GM23338 (cell line): ENCODE data around the gene GPR108. TPM values are rescaled to one million over a fixed set of nuclear protein-coding genes. Genes with fewer than 3 reads are reported as not detected.

Experiments used
- ATAC-seq: fragments of 200-7000 bp; cut with Tn5 transposase; 3 replicates; pipeline ENCODE4 v1.9.1; 2020
- DNase-seq: peaks from one replicate; pipeline ENCODE4 v3.0.0-alpha.2; 2015; ENCODE audit warnings: low spot score
- H2AFZ ChIP-seq: fragments of 200-600 bp; sonication (generic); 2 replicates; pipeline ENCODE4 v1.8.0; 2016; ENCODE audit warnings: antibody characterized with exemption, mild to moderate bottlenecking, moderate library complexity
- H3F3A ChIP-seq: fragments of 200-600 bp; sonication (generic); replicated peaks from 2 replicates; pipeline ENCODE4 v1.8.0; 2017; ENCODE audit warnings: antibody characterized with exemption, mixed run types, low read depth
- H3K27ac ChIP-seq: fragments of 200-600 bp; sonication (generic); 2 replicates; pipeline ENCODE4 v1.6.1; 2016; ENCODE audit warnings: low read depth
- H3K27me3 ChIP-seq: fragments of 200-600 bp; sonication (generic); 2 replicates; pipeline ENCODE4 v1.8.0; 2016; ENCODE audit warnings: mild to moderate bottlenecking, mixed run types, moderate library complexity; ENCODE audit not compliant: insufficient read depth
- H3K36me3 ChIP-seq: fragments of 200-600 bp; sonication (generic); 2 replicates; pipeline ENCODE4 v1.8.0; 2016; ENCODE audit warnings: mild to moderate bottlenecking; ENCODE audit not compliant: insufficient read depth
- H3K4me1 ChIP-seq: fragments of 200-600 bp; sonication (generic); 2 replicates; pipeline ENCODE4 v1.8.0; 2016; ENCODE audit warnings: mild to moderate bottlenecking, moderate library complexity; ENCODE audit not compliant: insufficient read depth
- H3K4me2 ChIP-seq: fragments of 200-600 bp; sonication (generic); 2 replicates; pipeline ENCODE4 v1.7.1; 2017; ENCODE audit warnings: mixed run types
- H3K4me3 ChIP-seq: fragments of 200-600 bp; sonication (generic); 2 replicates; pipeline ENCODE4 v1.6.1; 2016; ENCODE audit warnings: mixed run types
- H3K79me2 ChIP-seq: fragments of 200-600 bp; sonication (generic); replicated peaks from 2 replicates; pipeline ENCODE4 v1.8.0; 2017; ENCODE audit warnings: mild to moderate bottlenecking; ENCODE audit not compliant: insufficient read depth
- H3K9me2 ChIP-seq: fragments of 200-600 bp; sonication (generic); 2 replicates; pipeline ENCODE4 v1.8.0; 2017; ENCODE audit not compliant: insufficient read depth
- H4K20me1 ChIP-seq: fragments of 200-600 bp; sonication (generic); replicated peaks from 2 replicates; pipeline ENCODE4 v1.8.0; 2017; ENCODE audit warnings: mild to moderate bottlenecking; ENCODE audit not compliant: insufficient read depth
- H3K27ac Mint-ChIP-seq: 2 replicates; pipeline ENCODE4 v1.8.0; 2020; ENCODE audit warnings: inconsistent platforms, mild to moderate bottlenecking, moderate library complexity, mixed read lengths
- H3K27me3 Mint-ChIP-seq: 3 replicates; pipeline ENCODE4 v1.8.0; 2022; ENCODE audit warnings: low read depth, mild to moderate bottlenecking, moderate library complexity, mixed read lengths, inconsistent platforms; ENCODE audit not compliant: insufficient read depth, poor library complexity
- H3K36me3 Mint-ChIP-seq: 3 replicates; pipeline ENCODE4 v1.8.0; 2021; ENCODE audit warnings: low read depth, mild to moderate bottlenecking, inconsistent platforms, moderate library complexity, mixed read lengths
- H3K4me1 Mint-ChIP-seq: 3 replicates; pipeline ENCODE4 v1.8.0; 2020; ENCODE audit warnings: mild to moderate bottlenecking, inconsistent platforms, mixed read lengths
- H3K4me3 Mint-ChIP-seq: 3 replicates; pipeline ENCODE4 v1.8.0; 2021; ENCODE audit warnings: moderate library complexity, mild to moderate bottlenecking, inconsistent platforms, mixed read lengths
- H3K9me3 Mint-ChIP-seq: 3 replicates; pipeline ENCODE4 v1.8.0; 2020; ENCODE audit warnings: moderate library complexity, mild to moderate bottlenecking, inconsistent platforms, mixed read lengths
- EZH2 ChIP-seq: fragments of 200-600 bp; sonication (generic); IDR thresholded peaks from one replicate; pipeline ENCODE4 v1.8.0; 2017; ENCODE audit warnings: antibody characterized with exemption, mild to moderate bottlenecking, low read depth; ENCODE audit not compliant: unreplicated experiment
- EZH2phosphoT487 ChIP-seq: fragments of 200-600 bp; sonication (generic); IDR thresholded peaks from one replicate; pipeline ENCODE4 v1.8.1; 2018; ENCODE audit warnings: antibody characterized with exemption; ENCODE audit not compliant: unreplicated experiment
- JUNB ChIP-seq: IDR thresholded peaks from one replicate; pipeline ENCODE4 v1.6.1; 2016; ENCODE audit warnings: antibody characterized with exemption; ENCODE audit not compliant: unreplicated experiment
- POLR2AphosphoS5 ChIP-seq: IDR thresholded peaks from 2 replicates; pipeline ENCODE4 v1.6.1; 2016; ENCODE audit warnings: antibody characterized with exemption, low read depth
- STAT1 ChIP-seq: IDR thresholded peaks from one replicate; pipeline ENCODE4 v1.6.1; 2016; ENCODE audit warnings: antibody characterized with exemption; ENCODE audit not compliant: unreplicated experiment
- ZNF114 ChIP-seq: fragments of 250-450 bp; sonication (Bioruptor Pico); IDR thresholded peaks from 2 replicates; pipeline ENCODE4 v1.5.0; 2020; ENCODE audit warnings: mild to moderate bottlenecking, moderate library complexity
- ZNF331 ChIP-seq: fragments of 250-450 bp; sonication (Bioruptor Pico); IDR thresholded peaks from 2 replicates; pipeline ENCODE4 v1.5.0; 2020; ENCODE audit warnings: low read depth, mild to moderate bottlenecking, moderate library complexity
- polyA plus RNA-seq: library from polyadenylated mRNA; unstranded; fragments of >200 nt; fragmentation: Nextera tagmentation; extraction: Ambion mirVana; gene quantifications from 2 replicates; pipeline ENCODE4 v1.2.1, GENCODE V29; 2016
- total RNA-seq: library from RNA; depleted of rRNA; stranded (reverse); fragments of >200 nt; shearing (Covaris generic); gene quantifications from 2 replicates; pipeline ENCODE4 v1.2.3, GENCODE V29; 2014
- TF ChIP-seq, protein P1 (sequence below): IDR thresholded peaks from 2 replicates; pipeline ENCODE4 v1.6.1; 2016; ENCODE audit warnings: antibody characterized with exemption
- TF ChIP-seq, protein P2 (sequence below), 2 experiments: fragments of 200-600 bp in 1 of 2; sonication (generic) in 1 of 2; conservative IDR thresholded peaks; 2 replicates each; pipeline versions ENCODE4 v1.5.1 to v1.6.1; 2016 to 2017; ENCODE audit warnings: antibody characterized with exemption in 2 of 2, low read depth in 2 of 2, mild to moderate bottlenecking in 2 of 2, moderate library complexity in 1 of 2
- TF ChIP-seq, protein P3 (sequence below): IDR thresholded peaks from one replicate; pipeline ENCODE4 v1.6.1; 2018; ENCODE audit warnings: antibody characterized with exemption; ENCODE audit not compliant: unreplicated experiment

The GPR108 gene
- total and polyA plus RNA-seq, 2 experiments from 2014 or later, result 44.8 to 57.9 TPM

DNA sequence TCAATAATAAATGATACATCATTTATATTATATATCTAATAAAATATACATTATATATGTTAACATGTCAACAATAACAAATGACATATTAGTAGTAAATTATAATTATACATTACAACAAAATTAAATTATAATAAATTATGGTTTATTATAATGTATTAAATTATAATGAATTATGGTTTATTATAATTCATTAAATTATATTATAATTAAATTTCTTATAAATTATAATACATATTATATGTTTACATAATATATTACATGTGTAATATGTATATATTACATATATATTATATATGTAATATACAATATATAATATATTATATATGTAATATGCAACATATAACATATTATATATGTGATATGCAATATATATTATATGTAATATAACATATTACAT lies 37.4 kb downstream of the GPR108 start:
- Histone ChIP-seq H3F3A (no peaks in the 10 kb centered on the region), H3K79me2 (no peaks in the 10 kb centered on the region), H4K20me1 (no peaks in the 10 kb centered on the region), H3K27ac (no peak overlapping the region), H3K4me2 (no peak overlapping the region), H3K36me3 (no peaks in the 10 kb centered on the region), H3K4me1 (no peaks in the 10 kb centered on the region), H3K9me2 (no peaks in the 10 kb centered on the region), H2AFZ (no peak overlapping the region), H3K4me3 (no peak overlapping the region), H3K27me3 (no peaks in the 10 kb centered on the region)
- Mint-ChIP-seq H3K27me3 (peaks cover 6% of the 10 kb centered on the region), H3K36me3 (peaks cover 24% of the 10 kb centered on the region; the same call in 2 of the 3 replicates), H3K27ac (no peak overlapping the region), H3K4me3 (no peak overlapping the region), H3K4me1 (no peaks in the 10 kb centered on the region), H3K9me3 (peaks cover 84% of the 10 kb centered on the region)
- ATAC-seq (no peak), DNase-seq (no peak)
- TF ChIP-seq EZH2phosphoT487 (no peak), JUNB (no peak), ZNF114 (CRISPR knock-in tag) (no peak)
- TF ChIP-seq, protein P1, sequence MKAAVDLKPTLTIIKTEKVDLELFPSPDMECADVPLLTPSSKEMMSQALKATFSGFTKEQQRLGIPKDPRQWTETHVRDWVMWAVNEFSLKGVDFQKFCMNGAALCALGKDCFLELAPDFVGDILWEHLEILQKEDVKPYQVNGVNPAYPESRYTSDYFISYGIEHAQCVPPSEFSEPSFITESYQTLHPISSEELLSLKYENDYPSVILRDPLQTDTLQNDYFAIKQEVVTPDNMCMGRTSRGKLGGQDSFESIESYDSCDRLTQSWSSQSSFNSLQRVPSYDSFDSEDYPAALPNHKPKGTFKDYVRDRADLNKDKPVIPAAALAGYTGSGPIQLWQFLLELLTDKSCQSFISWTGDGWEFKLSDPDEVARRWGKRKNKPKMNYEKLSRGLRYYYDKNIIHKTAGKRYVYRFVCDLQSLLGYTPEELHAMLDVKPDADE, result no peak

DNA sequence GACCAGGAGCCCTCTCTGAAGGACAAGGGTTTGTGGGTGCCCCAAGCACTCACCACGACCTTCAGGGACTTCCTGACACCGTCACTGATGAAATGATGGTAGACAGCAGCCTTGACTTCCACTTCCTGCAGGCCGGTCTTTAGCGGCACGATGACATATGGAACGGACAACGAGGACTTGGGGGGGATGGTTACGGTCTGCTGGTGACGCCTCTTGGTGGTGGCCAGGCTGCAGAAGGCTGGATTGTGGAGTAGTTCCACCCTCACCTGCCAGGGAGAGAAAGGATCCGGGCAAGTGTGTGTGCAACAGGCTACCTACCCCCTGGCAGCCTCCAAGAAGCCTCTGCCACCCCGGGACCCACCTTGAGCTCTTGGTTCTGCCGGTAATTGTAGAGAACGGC lies 40.1 kb downstream of the GPR108 start:
- TF ChIP-seq, protein P2, sequence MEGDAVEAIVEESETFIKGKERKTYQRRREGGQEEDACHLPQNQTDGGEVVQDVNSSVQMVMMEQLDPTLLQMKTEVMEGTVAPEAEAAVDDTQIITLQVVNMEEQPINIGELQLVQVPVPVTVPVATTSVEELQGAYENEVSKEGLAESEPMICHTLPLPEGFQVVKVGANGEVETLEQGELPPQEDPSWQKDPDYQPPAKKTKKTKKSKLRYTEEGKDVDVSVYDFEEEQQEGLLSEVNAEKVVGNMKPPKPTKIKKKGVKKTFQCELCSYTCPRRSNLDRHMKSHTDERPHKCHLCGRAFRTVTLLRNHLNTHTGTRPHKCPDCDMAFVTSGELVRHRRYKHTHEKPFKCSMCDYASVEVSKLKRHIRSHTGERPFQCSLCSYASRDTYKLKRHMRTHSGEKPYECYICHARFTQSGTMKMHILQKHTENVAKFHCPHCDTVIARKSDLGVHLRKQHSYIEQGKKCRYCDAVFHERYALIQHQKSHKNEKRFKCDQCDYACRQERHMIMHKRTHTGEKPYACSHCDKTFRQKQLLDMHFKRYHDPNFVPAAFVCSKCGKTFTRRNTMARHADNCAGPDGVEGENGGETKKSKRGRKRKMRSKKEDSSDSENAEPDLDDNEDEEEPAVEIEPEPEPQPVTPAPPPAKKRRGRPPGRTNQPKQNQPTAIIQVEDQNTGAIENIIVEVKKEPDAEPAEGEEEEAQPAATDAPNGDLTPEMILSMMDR (conservative IDR thresholded peaks at IDR 0.05; ENCODE audit: low read depth in 2 of 2), result no peak
- TF ChIP-seq EZH2, result no peak
- H3K4me1 Mint-ChIP-seq, result no peaks in the 10 kb centered on the region
- H3K4me3 Mint-ChIP-seq, result no peak overlapping the region

DNA sequence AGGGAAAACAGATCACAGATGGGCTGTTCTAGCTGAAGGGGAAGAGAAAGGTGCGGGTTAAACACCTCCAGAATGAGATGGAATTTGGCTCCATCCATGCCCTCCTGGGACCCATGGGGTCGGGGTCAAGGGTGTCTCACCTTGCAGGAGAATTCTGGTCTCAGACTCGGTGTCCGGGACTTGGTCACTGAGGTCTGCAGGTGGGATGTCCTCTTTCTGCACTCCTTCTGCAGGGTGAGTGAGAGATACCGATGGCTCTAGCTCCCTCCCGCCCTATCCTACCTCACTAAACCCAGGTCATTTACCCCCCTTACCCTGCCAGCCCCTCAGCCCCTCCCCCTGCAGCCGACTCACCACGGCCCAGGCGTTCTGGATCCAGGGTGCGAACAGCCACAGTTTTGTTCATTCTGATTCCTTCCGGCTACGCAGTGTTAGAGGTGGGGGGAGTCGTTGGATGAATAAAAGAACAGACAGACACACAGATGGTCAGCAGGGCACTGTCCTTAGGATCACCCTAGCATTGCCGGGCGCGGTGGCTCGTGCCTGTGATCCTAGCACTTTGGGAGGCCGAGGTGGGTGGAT lies 41.0 kb downstream of the GPR108 start:
- Mint-ChIP-seq H3K4me1 (no peaks in the 10 kb centered on the region), H3K9me3 (peaks cover 81% of the 10 kb centered on the region), H3K36me3 (peaks cover 37% of the 10 kb centered on the region), H3K4me3 (no peak overlapping the region), H3K27ac (no peak overlapping the region), H3K27me3 (peaks cover 8% of the 10 kb centered on the region)
- ATAC-seq (no peak), DNase-seq (no peak)
- H3F3A ChIP-seq, result no peaks in the 10 kb centered on the region
- no peaks in the 10 kb centered on the region for H3K4me1 ChIP-seq
- H2AFZ ChIP-seq, result no peak overlapping the region
- H3K27ac ChIP-seq, result no peak overlapping the region
- no peaks in the 10 kb centered on the region for H3K27me3 ChIP-seq
- no peaks in the 10 kb centered on the region for H3K9me2 ChIP-seq
- H3K79me2 ChIP-seq, result no peaks in the 10 kb centered on the region
- no peaks in the 10 kb centered on the region for H3K36me3 ChIP-seq
- H3K4me3 ChIP-seq, result no peak overlapping the region
- H4K20me1 ChIP-seq, result no peaks in the 10 kb centered on the region
- no peak overlapping the region for H3K4me2 ChIP-seq
- TF ChIP-seq ZNF331 (no peak), ZNF114 (CRISPR knock-in tag) (no peak), JUNB (no peak), POLR2AphosphoS5 (no peak), STAT1 (no peak)
- TF ChIP-seq, protein P3, sequence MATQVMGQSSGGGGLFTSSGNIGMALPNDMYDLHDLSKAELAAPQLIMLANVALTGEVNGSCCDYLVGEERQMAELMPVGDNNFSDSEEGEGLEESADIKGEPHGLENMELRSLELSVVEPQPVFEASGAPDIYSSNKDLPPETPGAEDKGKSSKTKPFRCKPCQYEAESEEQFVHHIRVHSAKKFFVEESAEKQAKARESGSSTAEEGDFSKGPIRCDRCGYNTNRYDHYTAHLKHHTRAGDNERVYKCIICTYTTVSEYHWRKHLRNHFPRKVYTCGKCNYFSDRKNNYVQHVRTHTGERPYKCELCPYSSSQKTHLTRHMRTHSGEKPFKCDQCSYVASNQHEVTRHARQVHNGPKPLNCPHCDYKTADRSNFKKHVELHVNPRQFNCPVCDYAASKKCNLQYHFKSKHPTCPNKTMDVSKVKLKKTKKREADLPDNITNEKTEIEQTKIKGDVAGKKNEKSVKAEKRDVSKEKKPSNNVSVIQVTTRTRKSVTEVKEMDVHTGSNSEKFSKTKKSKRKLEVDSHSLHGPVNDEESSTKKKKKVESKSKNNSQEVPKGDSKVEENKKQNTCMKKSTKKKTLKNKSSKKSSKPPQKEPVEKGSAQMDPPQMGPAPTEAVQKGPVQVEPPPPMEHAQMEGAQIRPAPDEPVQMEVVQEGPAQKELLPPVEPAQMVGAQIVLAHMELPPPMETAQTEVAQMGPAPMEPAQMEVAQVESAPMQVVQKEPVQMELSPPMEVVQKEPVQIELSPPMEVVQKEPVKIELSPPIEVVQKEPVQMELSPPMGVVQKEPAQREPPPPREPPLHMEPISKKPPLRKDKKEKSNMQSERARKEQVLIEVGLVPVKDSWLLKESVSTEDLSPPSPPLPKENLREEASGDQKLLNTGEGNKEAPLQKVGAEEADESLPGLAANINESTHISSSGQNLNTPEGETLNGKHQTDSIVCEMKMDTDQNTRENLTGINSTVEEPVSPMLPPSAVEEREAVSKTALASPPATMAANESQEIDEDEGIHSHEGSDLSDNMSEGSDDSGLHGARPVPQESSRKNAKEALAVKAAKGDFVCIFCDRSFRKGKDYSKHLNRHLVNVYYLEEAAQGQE, result no peak
- TF ChIP-seq, protein P2 (conservative IDR thresholded peaks at IDR 0.05; ENCODE audit: low read depth in 2 of 2), result no peak

More for the DNA sequence above, 40.1 kb downstream of the GPR108 start:
- H3K79me2 ChIP-seq, result no peaks in the 10 kb centered on the region
- ATAC-seq (no peak), DNase-seq (no peak)
- no peaks in the 10 kb centered on the region for H3K9me2 ChIP-seq
- H3K36me3 ChIP-seq, result no peaks in the 10 kb centered on the region
- H3F3A ChIP-seq, result no peaks in the 10 kb centered on the region
- H3K4me1 ChIP-seq, result no peaks in the 10 kb centered on the region
- no peak overlapping the region for H3K4me3 ChIP-seq
- H2AFZ ChIP-seq, result no peak overlapping the region
- H3K27ac Mint-ChIP-seq, result no peak overlapping the region
- H4K20me1 ChIP-seq, result no peaks in the 10 kb centered on the region
- H3K9me3 Mint-ChIP-seq, result peaks cover 81% of the 10 kb centered on the region
- H3K27me3 Mint-ChIP-seq, result peaks cover 6% of the 10 kb centered on the region
- H3K4me2 ChIP-seq, result no peak overlapping the region
- no peak overlapping the region for H3K27ac ChIP-seq
- H3K36me3 Mint-ChIP-seq, result peaks cover 32% of the 10 kb centered on the region
- H3K27me3 ChIP-seq, result no peaks in the 10 kb centered on the region
